ENCODE results near the gene OLIG3.

DNA sequence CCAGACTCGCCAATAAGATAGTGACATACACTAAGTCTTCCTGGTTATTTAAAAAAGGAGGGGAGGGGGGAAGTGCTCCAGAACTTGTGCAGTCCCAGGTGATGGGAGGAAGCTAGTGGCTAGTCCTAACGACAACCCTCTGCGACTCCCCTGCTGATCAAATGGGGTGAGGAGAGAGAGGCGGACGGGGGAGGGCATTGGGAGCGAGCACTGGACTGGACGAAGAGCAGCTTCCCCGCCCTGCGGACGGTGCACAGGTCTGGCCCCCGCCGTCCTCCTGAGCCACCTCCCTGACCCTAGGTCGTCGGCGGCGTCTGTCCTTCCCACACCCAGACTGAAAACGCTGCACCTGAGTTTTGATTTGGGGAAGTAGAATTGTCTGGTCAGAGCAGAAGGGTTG lies 2.2 kb upstream of the OLIG3 start:
- TF ChIP-seq, protein P1, sequence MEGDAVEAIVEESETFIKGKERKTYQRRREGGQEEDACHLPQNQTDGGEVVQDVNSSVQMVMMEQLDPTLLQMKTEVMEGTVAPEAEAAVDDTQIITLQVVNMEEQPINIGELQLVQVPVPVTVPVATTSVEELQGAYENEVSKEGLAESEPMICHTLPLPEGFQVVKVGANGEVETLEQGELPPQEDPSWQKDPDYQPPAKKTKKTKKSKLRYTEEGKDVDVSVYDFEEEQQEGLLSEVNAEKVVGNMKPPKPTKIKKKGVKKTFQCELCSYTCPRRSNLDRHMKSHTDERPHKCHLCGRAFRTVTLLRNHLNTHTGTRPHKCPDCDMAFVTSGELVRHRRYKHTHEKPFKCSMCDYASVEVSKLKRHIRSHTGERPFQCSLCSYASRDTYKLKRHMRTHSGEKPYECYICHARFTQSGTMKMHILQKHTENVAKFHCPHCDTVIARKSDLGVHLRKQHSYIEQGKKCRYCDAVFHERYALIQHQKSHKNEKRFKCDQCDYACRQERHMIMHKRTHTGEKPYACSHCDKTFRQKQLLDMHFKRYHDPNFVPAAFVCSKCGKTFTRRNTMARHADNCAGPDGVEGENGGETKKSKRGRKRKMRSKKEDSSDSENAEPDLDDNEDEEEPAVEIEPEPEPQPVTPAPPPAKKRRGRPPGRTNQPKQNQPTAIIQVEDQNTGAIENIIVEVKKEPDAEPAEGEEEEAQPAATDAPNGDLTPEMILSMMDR (conservative IDR thresholded peaks at IDR 0.05; ENCODE audit: low read depth, low read length), result no peak
- no peak for TF ChIP-seq EZH2 (IDR thresholded peaks at IDR 0.05; ENCODE audit: low read length, unreplicated experiment)
- TF ChIP-seq EZH2phosphoT487 (IDR thresholded peaks at IDR 0.05; ENCODE audit: borderline replicate concordance, low read length), result no peak
